Tibial nerve (tissue), 4 donors: ENCODE data around the gene ZNF474. TPM values are rescaled to one million over a fixed set of nuclear protein-coding genes. Genes with fewer than 3 reads are reported as not detected.

ENCODE experiments used
- DNase-seq, 2 donors: peaks; one replicate each; pipeline ENCODE4 v3.0.0-alpha.2; 2019; ENCODE audit warnings: low spot score in 2 of 2
- H3K27ac ChIP-seq, 4 donors: fragments of 200-600 bp; sonication (generic) in 3 of 4; one replicate each; pipeline ENCODE4 v1.5.1; 2017 to 2019; ENCODE audit warnings: mild to moderate bottlenecking in 1 of 4
- H3K27me3 ChIP-seq, 2 donors: fragments of 200-600 bp; sonication (generic) in 1 of 2; one replicate each; pipeline versions ENCODE4 v1.5.1 to v1.6.0; 2017 to 2019
- H3K36me3 ChIP-seq, 3 donors: fragments of 200-600 bp; sonication (generic); one replicate each; pipeline ENCODE4 v1.5.1; 2018 to 2019
- H3K4me1 ChIP-seq, 4 donors: fragments of 200-600 bp; sonication (generic) in 3 of 4; one replicate each; pipeline ENCODE4 v1.5.1; 2017 to 2019
- H3K4me3 ChIP-seq, 4 donors: fragments of 200-600 bp; sonication (generic) in 3 of 4; one replicate each; pipeline ENCODE4 v1.5.1; 2017 to 2019; ENCODE audit warnings: mild to moderate bottlenecking in 1 of 4, moderate library complexity in 1 of 4
- H3K9me3 ChIP-seq, 4 donors: fragments of 200-600 bp; sonication (generic) in 3 of 4; one replicate each; pipeline ENCODE4 v1.5.1; 2017 to 2019
- CTCF ChIP-seq, 5 experiments: fragments of 200-600 bp in 3 of 5; fragments of 450-650 bp in 2 of 5; sonication (generic) in 3 of 5; IDR thresholded peaks; one replicate each; pipeline ENCODE4 v1.5.1; 2016 to 2019; ENCODE audit warnings: antibody characterized with exemption in 5 of 5, mild to moderate bottlenecking in 3 of 5, moderate library complexity in 2 of 5
- EP300 ChIP-seq, 2 donors: sonication (generic); formaldehyde crosslinking; IDR thresholded peaks; one replicate each; pipeline ENCODE4 v1.6.1; 2017; ENCODE audit warnings: antibody characterized with exemption in 2 of 2, mild to moderate bottlenecking in 1 of 2
- POLR2A ChIP-seq, 2 donors: fragments of 450-650 bp; IDR thresholded peaks; one replicate each; pipeline ENCODE4 v1.6.1; 2017; ENCODE audit warnings: antibody characterized with exemption in 2 of 2, mild to moderate bottlenecking in 2 of 2, moderate library complexity in 2 of 2
- WGBS, 2 donors: methylation state at CpG; one replicate each; pipeline ENCODE4 v1.1.5; 2018; 5-methylcytosine and 5-hydroxymethylcytosine counted together
- total RNA-seq, 4 donors: library from RNA; depleted of rRNA; stranded (reverse); fragments of >200 nt; gene quantifications; one replicate each; pipeline ENCODE4 v1.1.0, GENCODE V29; 2016

ZNF474 gene
- total RNA-seq, 4 donors from 2014 or later = 1.5 to 1.8 TPM; not detected in 2

DNA sequence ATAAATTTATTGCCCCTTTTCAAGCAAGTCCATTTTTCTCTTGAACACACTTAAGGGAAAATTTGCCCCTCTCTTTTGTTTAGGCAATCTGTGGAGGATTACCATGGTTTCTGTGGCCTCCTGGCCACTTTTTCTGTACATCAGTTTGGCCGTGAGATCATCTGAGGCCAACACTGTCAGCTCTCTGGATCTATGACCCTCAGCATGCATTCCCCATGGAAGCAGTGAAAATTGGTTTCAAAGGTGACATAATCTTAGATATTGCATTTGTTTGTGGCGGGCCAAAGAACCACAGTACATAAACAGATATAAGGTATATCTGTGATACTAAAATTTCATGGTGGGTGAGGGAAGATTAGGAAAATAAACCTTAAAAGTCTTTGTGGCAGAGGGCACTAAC lies 4.6 kb upstream of the ZNF474 start:
- Histone ChIP-seq H3K9me3 (no peaks in the 10 kb centered on the region), H3K27me3 (no peaks in the 10 kb centered on the region), H3K27ac (no peak overlapping the region), H3K4me3 (no peak overlapping the region), H3K36me3 (no peaks in the 10 kb centered on the region), H3K4me1 (peaks cover 0 to 12% (median 0%) of the 10 kb centered on the region in 4 donors)
- no peak for DNase-seq
- no peak for TF ChIP-seq CTCF (IDR thresholded peaks at IDR 0.05)
- TF ChIP-seq EP300 (IDR thresholded peaks at IDR 0.05) = no peak
- TF ChIP-seq POLR2A (IDR thresholded peaks at IDR 0.05) = no peak
- 91 to 98% methylated on average over 2 of the region's 2 CpGs for WGBS, 2 donors

DNA sequence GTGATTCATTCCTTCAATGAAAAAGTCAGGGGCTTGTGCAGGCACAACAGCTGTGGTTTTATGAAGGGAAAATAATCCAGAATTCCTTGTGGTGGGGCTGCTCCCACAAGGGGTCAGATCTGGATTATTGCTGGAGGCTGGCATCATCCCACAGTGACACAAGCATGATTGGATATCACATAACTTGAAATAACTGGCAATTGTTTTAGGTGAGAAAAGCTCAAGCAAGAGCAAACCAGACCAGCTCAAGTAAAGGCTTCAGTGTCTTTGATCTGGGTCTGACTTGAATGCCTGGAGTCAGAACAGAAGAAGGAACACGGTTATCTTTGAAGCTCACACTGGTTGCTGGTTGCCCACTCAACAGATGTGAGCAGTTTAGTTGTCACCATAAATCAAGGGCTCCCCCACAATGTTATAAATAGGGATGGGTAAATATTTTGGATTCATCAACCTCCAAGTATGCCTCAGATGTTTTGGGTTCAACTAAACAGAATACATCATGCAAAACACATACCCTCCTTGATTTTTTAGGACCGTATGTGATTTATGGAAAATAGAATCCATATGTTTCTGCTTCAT lies 3.1 kb upstream of the ZNF474 start:
- peak overlapping the region in 1 of 4 donors; percentile 46 for H3K27ac ChIP-seq
- H3K36me3 ChIP-seq = no peaks in the 10 kb centered on the region
- H3K27me3 ChIP-seq = no peaks in the 10 kb centered on the region
- 35 to 40% methylated on average over 2 of the region's 2 CpGs for WGBS, 2 donors
- H3K9me3 ChIP-seq = no peaks in the 10 kb centered on the region
- H3K4me1 ChIP-seq = peaks cover 0 to 12% (median 0%) of the 10 kb centered on the region in 4 donors
- H3K4me3 ChIP-seq = no peak overlapping the region
- no peak for TF ChIP-seq CTCF (IDR thresholded peaks at IDR 0.05)
- no peak for TF ChIP-seq EP300 (IDR thresholded peaks at IDR 0.05)
- no peak for TF ChIP-seq POLR2A (IDR thresholded peaks at IDR 0.05)
- no peak for DNase-seq

DNA sequence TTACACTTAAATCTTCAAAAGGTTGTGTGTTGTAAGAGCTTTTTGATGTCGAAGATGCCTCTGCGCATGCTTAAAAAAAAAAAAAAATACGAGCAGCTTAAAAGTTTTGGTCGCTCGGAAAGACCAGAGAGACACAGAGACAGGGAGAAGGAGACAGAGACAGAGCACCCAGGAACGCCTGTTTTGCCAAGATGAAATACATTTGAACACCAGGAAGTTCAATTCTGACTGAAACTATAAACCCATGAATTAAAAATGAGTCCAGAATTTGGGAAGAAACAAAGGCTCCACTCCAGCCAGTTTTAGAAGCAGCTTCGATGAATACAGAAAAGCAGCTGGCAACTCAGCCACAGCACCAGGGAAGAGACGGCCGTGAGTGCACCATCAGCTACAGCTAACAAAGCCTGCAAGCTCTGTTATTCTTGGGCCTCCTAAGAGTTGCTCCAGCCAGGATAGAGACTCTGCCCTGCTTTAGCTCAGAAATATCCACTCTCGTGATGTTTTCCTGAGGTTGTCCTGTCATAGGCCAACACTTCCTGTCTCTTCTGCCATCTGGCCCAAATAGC lies 2.5 kb upstream of the ZNF474 start:
- H3K27me3 ChIP-seq = no peaks in the 10 kb centered on the region
- H3K27ac ChIP-seq = peak overlapping the region in 2 of 4 donors; percentile 46 to 60
- no peak overlapping the region for H3K4me3 ChIP-seq
- WGBS, 2 donors = 54 to 56% methylated on average over 10 of the region's 10 CpGs
- H3K36me3 ChIP-seq = no peaks in the 10 kb centered on the region
- H3K9me3 ChIP-seq = no peaks in the 10 kb centered on the region
- peaks cover 0 to 12% (median 0%) of the 10 kb centered on the region in 4 donors for H3K4me1 ChIP-seq
- TF ChIP-seq CTCF (IDR thresholded peaks at IDR 0.05) (no peak), EP300 (IDR thresholded peaks at IDR 0.05) (peak in 1 of 2 donors; percentile 45)
- peak in 1 of 2 donors; percentile 22 for DNase-seq

DNA sequence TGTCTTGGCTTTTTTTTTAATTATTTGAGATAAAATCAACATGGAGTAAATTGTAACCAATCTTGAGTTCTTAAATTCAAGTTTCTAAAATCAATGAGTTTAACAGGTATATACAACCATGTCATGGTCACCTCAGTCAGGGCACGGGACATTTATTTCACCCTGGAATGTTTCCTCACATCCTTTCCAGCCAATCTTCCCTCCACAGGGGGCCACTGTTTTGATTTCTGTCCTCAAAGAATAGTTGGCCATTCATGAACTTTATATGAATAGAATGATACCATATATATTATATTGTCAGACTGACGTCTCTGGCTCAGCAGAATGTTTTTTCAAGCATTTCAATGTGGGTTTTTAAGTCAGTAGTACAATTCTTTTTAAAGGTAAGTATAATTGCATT lies 806 bp downstream of the ZNF474 start:
- 51 to 59% methylated on average over 2 of the region's 2 CpGs for WGBS, 2 donors
- no peak overlapping the region for H3K4me3 ChIP-seq
- TF ChIP-seq POLR2A (IDR thresholded peaks at IDR 0.05) = no peak
- no peak for TF ChIP-seq CTCF (IDR thresholded peaks at IDR 0.05)
- TF ChIP-seq EP300 (IDR thresholded peaks at IDR 0.05) = no peak
- DNase-seq = no peak
- peaks cover 0 to 12% (median 0%) of the 10 kb centered on the region in 4 donors for H3K4me1 ChIP-seq
- no peaks in the 10 kb centered on the region for H3K9me3 ChIP-seq
- no peaks in the 10 kb centered on the region for H3K27me3 ChIP-seq
- no peak overlapping the region for H3K27ac ChIP-seq
- no peaks in the 10 kb centered on the region for H3K36me3 ChIP-seq

DNA sequence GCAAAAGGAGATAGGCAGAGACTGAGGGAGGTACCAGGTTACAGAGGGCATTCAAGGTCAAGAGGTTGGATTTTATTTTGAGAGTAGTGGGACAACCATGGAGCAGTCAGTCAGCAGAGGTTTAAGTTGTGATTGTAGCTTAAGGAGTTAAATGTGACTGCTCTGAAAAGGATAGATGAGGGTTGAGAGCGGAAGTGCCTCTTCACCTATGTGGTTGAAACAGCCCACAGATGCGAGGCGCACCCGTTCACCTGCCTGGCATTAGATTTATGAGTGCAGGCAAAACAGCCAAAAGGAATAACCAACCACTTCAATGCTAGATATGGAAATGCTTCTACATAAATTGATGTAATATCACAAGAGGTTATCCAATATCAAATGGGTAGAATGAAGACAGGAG lies 8.4 kb downstream of the ZNF474 start:
- WGBS, 2 donors = 85 to 89% methylated on average over 4 of the region's 4 CpGs
- no peak for TF ChIP-seq CTCF (IDR thresholded peaks at IDR 0.05)
- no peak for TF ChIP-seq POLR2A (IDR thresholded peaks at IDR 0.05)
- no peak for TF ChIP-seq EP300 (IDR thresholded peaks at IDR 0.05)
- H3K4me3 ChIP-seq = no peak overlapping the region
- no peak overlapping the region for H3K27ac ChIP-seq
- no peaks in the 10 kb centered on the region for H3K4me1 ChIP-seq
- no peaks in the 10 kb centered on the region for H3K9me3 ChIP-seq
- H3K36me3 ChIP-seq = no peaks in the 10 kb centered on the region
- DNase-seq = no peak
- H3K27me3 ChIP-seq = no peaks in the 10 kb centered on the region
